ENCODE data around the gene NAMPT.
"Not testable (repeated sequence)": the region's sequence is repeated elsewhere in the genome, so short reads cannot be mapped to it uniquely, and the experiment has no call there.

Gene NAMPT

DNA sequence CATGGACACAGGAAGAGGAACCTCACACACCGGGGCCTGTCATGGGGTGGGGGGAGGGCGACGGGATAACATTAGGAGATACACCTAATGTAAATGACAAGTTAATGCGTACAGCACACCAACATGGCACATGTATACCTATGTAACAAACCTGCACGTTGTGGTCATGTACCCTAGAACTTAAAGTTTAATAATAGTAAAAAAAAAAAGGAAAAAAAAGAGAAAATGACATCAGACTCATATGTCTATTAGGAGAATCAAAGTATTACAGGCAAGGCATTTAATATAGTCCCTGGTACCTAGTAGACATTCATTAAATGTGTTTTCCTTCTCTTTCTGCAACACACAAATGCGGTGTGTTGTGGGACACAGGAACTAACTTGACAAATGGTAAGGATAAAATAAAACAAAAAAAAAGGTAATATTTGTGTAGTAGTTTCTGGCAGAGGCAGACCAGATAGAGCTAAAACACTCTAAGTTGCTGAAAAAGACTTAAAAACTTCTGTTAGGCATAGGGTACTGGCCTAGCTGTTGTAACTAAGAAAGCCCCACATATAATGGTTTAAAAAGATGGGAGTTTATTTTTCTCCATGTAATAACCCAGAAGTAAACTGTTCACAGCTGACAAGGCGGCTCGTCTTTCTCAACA is 68.8 kb downstream of the NAMPT start:
- Histone ChIP-seq H2BK120ac (ENCODE audit: insufficient read depth, low read length, poor library complexity) (no peak overlapping the region), H3K27ac (ENCODE audit: low read depth, low read length) (no peak overlapping the region), H3K4me1 (ENCODE audit: control insufficient read depth in 1 of 2, insufficient read depth in 2 of 2, low read length in 2 of 2) (no peaks in the 10 kb centered on the region), H4K91ac (ENCODE audit: low read depth, low read length) (no peak overlapping the region), H3K9me3 (ENCODE audit: insufficient read depth, low read depth, low read length) (peaks cover 2% of the 10 kb centered on the region), H3K23ac (ENCODE audit: low read length) (no peak overlapping the region), H3K4me2 (ENCODE audit: low read length) (no peak overlapping the region), H3K4me3 (ENCODE audit: low read depth, low read length) (no peak overlapping the region), H4K12ac (ENCODE audit: low read depth, low read length) (no peak overlapping the region), H3K79me1 (ENCODE audit: low read length) (no peaks in the 10 kb centered on the region), H2AK5ac (ENCODE audit: low read length) (no peak overlapping the region), H3K27me3 (ENCODE audit: insufficient read depth, low read length) (no peaks in the 10 kb centered on the region), H3K18ac (ENCODE audit: low read length) (no peak overlapping the region), H2BK5ac (ENCODE audit: low read depth, low read length, poor library complexity) (no peak overlapping the region), H2BK12ac (ENCODE audit: low read length) (no peak overlapping the region), H3K79me2 (ENCODE audit: control insufficient read depth, insufficient read depth, low read length, poor library complexity) (no peaks in the 10 kb centered on the region), H3K36me3 (ENCODE audit: control insufficient read depth in 1 of 2, insufficient read depth in 2 of 2, low read length in 2 of 2) (no peaks in the 10 kb centered on the region), H4K8ac (ENCODE audit: low read depth, low read length) (no peak overlapping the region), H2AFZ (ENCODE audit: insufficient read depth, low read length, poor library complexity) (no peak overlapping the region), H3K14ac (ENCODE audit: low read length) (no peak overlapping the region), H3K9ac (ENCODE audit: low read length) (no peak overlapping the region), H3K4ac (ENCODE audit: low read depth, low read length) (no peak overlapping the region)
- no peak for DNase-seq
- WGBS (ENCODE audit: extremely low coverage, insufficient coverage, insufficient read length): no CpG with 5 or more reads among the region's 8 CpGs

DNA sequence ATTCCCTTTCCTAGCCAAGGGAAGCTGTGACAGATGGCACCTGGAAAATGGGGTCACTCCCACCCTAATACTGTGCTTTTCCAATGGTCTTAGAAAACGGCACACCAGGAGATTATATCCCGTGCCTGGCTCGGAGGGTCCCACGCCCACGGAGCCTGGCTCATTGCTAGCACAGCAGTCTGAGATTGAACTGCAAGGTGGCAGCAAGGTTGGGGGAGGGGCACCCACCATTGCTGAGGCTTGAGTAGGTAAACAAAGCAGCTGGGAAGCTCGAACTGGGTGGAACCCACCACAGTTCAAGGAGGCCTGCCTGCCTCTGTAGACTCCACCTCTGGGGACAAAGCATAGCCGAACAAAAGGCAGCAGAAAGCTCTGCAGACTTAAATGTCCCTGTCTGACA is 75.8 kb downstream of the NAMPT start:
- not testable (repeated sequence) for H2AK5ac ChIP-seq (ENCODE audit: low read length); H3K4ac ChIP-seq (ENCODE audit: low read depth, low read length); H3K9me3 ChIP-seq (ENCODE audit: insufficient read depth, low read depth, low read length); H3K27ac ChIP-seq (ENCODE audit: low read depth, low read length); H3K79me1 ChIP-seq (ENCODE audit: low read length); H3K4me2 ChIP-seq (ENCODE audit: low read length); DNase-seq; H3K27me3 ChIP-seq (ENCODE audit: insufficient read depth, low read length); H4K91ac ChIP-seq (ENCODE audit: low read depth, low read length); H3K14ac ChIP-seq (ENCODE audit: low read length); H2BK12ac ChIP-seq (ENCODE audit: low read length); H3K36me3 ChIP-seq (ENCODE audit: control insufficient read depth in 1 of 2, insufficient read depth in 2 of 2, low read length in 2 of 2); H2AFZ ChIP-seq (ENCODE audit: insufficient read depth, low read length, poor library complexity); H4K12ac ChIP-seq (ENCODE audit: low read depth, low read length); H2BK5ac ChIP-seq (ENCODE audit: low read depth, low read length, poor library complexity); H3K23ac ChIP-seq (ENCODE audit: low read length); H3K79me2 ChIP-seq (ENCODE audit: control insufficient read depth, insufficient read depth, low read length, poor library complexity); H3K18ac ChIP-seq (ENCODE audit: low read length); H2BK120ac ChIP-seq (ENCODE audit: insufficient read depth, low read length, poor library complexity); H4K8ac ChIP-seq (ENCODE audit: low read depth, low read length); H3K4me3 ChIP-seq (ENCODE audit: low read depth, low read length); H3K4me1 ChIP-seq (ENCODE audit: control insufficient read depth in 1 of 2, insufficient read depth in 2 of 2, low read length in 2 of 2); H3K9ac ChIP-seq (ENCODE audit: low read length)
- WGBS (ENCODE audit: extremely low coverage, insufficient coverage, insufficient read length): no CpG with 5 or more reads among the region's 7 CpGs

DNA sequence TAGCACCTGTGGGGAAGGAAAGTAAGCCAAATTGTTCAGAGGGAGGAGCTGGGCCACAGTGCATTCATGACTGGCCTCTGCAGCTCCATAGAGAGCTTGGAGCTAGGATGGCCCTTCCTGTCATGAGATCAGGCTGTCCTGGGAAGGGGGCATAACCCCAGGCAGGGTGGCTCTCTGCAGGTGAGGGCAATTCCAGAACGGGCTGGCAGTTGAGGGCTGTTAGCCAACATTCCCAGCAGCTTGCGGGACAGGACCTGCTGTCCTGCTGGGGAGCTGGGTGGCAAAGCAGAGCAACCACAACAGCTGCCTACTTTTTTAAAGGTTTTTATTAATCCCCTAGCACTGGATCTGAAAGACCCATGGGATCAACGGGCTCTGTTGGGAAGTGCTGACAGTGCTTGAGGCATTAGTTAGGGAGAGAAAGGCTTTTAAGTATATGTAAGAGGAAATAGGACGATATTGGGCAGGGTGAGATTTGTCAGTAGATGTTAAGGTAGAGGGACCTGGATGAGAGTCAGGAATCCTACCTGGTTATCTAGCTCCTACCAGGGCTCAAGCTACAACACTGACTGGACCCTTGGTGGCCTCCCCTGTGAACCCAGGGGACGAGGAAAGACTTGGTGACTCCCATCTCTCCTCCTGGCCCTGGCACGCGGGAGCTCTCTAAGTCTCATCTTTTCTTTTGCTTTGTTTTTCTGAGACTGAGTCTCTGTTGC is 77.8 kb downstream of the NAMPT start:
- no peak overlapping the region for H3K4me2 ChIP-seq (ENCODE audit: low read length)
- no peak overlapping the region for H3K14ac ChIP-seq (ENCODE audit: low read length)
- no peak overlapping the region for H4K8ac ChIP-seq (ENCODE audit: low read depth, low read length)
- H3K4me3 ChIP-seq (ENCODE audit: low read depth, low read length): no peak overlapping the region
- no peaks in the 10 kb centered on the region for H3K79me2 ChIP-seq (ENCODE audit: control insufficient read depth, insufficient read depth, low read length, poor library complexity)
- no peak overlapping the region for H3K27ac ChIP-seq (ENCODE audit: low read depth, low read length)
- no peak overlapping the region for H3K9ac ChIP-seq (ENCODE audit: low read length)
- H2BK5ac ChIP-seq (ENCODE audit: low read depth, low read length, poor library complexity): no peak overlapping the region
- no peak overlapping the region for H2AFZ ChIP-seq (ENCODE audit: insufficient read depth, low read length, poor library complexity)
- WGBS (ENCODE audit: extremely low coverage, insufficient coverage, insufficient read length): 100% methylated on average over 1 of the region's 7 CpGs
- H4K91ac ChIP-seq (ENCODE audit: low read depth, low read length): no peak overlapping the region
- no peak overlapping the region for H2BK12ac ChIP-seq (ENCODE audit: low read length)
- H3K18ac ChIP-seq (ENCODE audit: low read length): no peak overlapping the region
- H3K23ac ChIP-seq (ENCODE audit: low read length): no peak overlapping the region
- H3K27me3 ChIP-seq (ENCODE audit: insufficient read depth, low read length): no peaks in the 10 kb centered on the region
- H2AK5ac ChIP-seq (ENCODE audit: low read length): no peak overlapping the region
- no peaks in the 10 kb centered on the region for H3K36me3 ChIP-seq (ENCODE audit: control insufficient read depth in 1 of 2, insufficient read depth in 2 of 2, low read length in 2 of 2)
- H2BK120ac ChIP-seq (ENCODE audit: insufficient read depth, low read length, poor library complexity): no peak overlapping the region
- H4K12ac ChIP-seq (ENCODE audit: low read depth, low read length): no peak overlapping the region
- H3K79me1 ChIP-seq (ENCODE audit: low read length): no peaks in the 10 kb centered on the region
- DNase-seq: no peak
- no peak overlapping the region for H3K4ac ChIP-seq (ENCODE audit: low read depth, low read length)
- H3K4me1 ChIP-seq (ENCODE audit: control insufficient read depth in 1 of 2, insufficient read depth in 2 of 2, low read length in 2 of 2): no peaks in the 10 kb centered on the region
- no peaks in the 10 kb centered on the region for H3K9me3 ChIP-seq (ENCODE audit: insufficient read depth, low read depth, low read length)

DNA sequence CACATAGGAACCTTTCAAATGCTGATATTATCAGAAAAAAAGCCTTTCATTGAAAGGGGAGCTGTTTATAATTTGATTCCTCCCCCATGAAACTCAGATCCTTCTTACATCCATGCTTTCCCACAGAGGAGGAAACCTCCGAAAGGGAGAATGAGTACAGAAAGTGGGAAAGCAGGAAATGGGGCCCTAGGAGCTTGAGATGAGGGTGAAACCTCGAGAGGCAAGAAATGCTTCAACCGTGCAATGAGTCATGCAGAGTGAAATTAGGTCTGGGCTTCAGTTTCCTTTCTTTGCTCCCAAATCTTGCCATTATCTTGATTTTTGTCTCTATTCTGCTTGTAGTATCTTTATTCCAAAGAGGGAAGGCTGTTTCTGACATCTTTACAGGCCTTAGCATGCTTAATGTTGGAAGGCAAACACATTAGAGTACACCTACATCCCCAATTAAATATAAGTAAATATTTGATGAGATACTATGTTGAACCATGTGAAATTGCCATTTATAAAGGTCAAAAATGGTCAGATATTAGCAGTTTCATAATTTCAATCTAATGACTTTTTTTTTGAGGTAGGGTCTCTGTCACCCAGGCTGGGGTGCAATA is 79.1 kb downstream of the NAMPT start:
- Histone ChIP-seq H3K4me3 (ENCODE audit: low read depth, low read length) (no peak overlapping the region), H3K4me1 (ENCODE audit: control insufficient read depth in 1 of 2, insufficient read depth in 2 of 2, low read length in 2 of 2) (no peaks in the 10 kb centered on the region), H3K9me3 (ENCODE audit: insufficient read depth, low read depth, low read length) (no peaks in the 10 kb centered on the region), H4K12ac (ENCODE audit: low read depth, low read length) (no peak overlapping the region), H3K4me2 (ENCODE audit: low read length) (no peak overlapping the region), H2BK5ac (ENCODE audit: low read depth, low read length, poor library complexity) (no peak overlapping the region), H3K18ac (ENCODE audit: low read length) (no peak overlapping the region), H3K23ac (ENCODE audit: low read length) (no peak overlapping the region), H3K4ac (ENCODE audit: low read depth, low read length) (no peak overlapping the region), H2BK120ac (ENCODE audit: insufficient read depth, low read length, poor library complexity) (no peak overlapping the region), H2AFZ (ENCODE audit: insufficient read depth, low read length, poor library complexity) (no peak overlapping the region), H3K14ac (ENCODE audit: low read length) (no peak overlapping the region), H3K36me3 (ENCODE audit: control insufficient read depth in 1 of 2, insufficient read depth in 2 of 2, low read length in 2 of 2) (no peaks in the 10 kb centered on the region), H3K27me3 (ENCODE audit: insufficient read depth, low read length) (no peaks in the 10 kb centered on the region), H2AK5ac (ENCODE audit: low read length) (no peak overlapping the region), H3K9ac (ENCODE audit: low read length) (no peak overlapping the region), H4K8ac (ENCODE audit: low read depth, low read length) (no peak overlapping the region), H3K79me1 (ENCODE audit: low read length) (no peaks in the 10 kb centered on the region), H3K27ac (ENCODE audit: low read depth, low read length) (no peak overlapping the region), H2BK12ac (ENCODE audit: low read length) (no peak overlapping the region), H3K79me2 (ENCODE audit: control insufficient read depth, insufficient read depth, low read length, poor library complexity) (no peaks in the 10 kb centered on the region), H4K91ac (ENCODE audit: low read depth, low read length) (no peak overlapping the region)
- no peak for DNase-seq
- no CpG with 5 or more reads among the region's 3 CpGs for WGBS (ENCODE audit: extremely low coverage, insufficient coverage, insufficient read length)
